ENCODE results near the gene SKAP2. TPM values are rescaled to one million over a fixed set of nuclear protein-coding genes. Genes with fewer than 3 reads are reported as not detected.

SKAP2 gene, protein sequence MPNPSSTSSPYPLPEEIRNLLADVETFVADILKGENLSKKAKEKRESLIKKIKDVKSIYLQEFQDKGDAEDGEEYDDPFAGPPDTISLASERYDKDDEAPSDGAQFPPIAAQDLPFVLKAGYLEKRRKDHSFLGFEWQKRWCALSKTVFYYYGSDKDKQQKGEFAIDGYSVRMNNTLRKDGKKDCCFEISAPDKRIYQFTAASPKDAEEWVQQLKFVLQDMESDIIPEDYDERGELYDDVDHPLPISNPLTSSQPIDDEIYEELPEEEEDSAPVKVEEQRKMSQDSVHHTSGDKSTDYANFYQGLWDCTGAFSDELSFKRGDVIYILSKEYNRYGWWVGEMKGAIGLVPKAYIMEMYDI
- 13.3 to 23.5 TPM (median 20.7 TPM) in 5 replicates for total RNA-seq (2022; extraction: Qiagen RNA extraction)

DNA sequence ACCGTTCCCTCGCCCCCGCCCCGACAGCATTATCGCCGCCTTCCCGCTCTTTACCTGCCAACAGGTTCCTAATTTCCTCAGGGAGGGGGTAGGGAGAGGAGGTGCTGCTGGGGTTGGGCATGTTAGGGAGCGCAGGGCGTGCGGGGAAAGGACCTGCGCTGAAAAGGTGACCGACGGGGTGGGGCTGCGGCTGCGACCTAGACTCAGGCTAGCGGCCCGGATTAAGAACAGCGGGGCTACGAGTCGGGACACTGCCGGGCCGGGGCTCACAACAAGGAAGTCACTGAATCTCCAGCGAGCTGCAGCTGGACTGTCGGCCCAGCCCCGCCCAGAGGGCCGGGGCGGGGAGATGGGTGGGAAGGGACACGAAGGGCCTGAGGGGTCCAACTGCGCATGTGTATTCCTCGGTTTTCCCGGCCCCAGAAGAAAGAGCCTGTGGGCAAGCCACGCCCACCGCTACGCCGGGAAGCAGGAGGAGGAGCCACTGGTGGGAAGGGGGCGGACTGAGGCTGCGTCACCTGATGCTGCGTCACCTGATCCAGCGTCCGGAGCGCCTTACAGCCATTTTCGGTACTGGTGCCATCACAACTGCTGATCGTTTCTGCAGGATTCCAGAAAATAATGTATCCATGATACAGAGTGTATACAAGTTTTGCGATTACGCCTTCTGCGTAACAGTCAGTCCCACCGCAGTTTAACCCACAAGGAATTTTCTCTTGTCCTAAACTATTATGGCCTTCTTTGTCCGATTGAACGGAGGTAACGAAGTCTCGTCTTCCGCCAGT is at the start of gene SKAP2:
Gene SKAP2, minus strand, starts transcription at position 282 of the 785 bp plus-strand sequence. Its CDS starts 161 bp downstream, at position 121.

Other genes starting within 250 kb of the SKAP2 start
- 2.6 to 3.8 TPM (median 3.6 TPM) in 5 replicates for gene HOXA1, start 231.4 kb upstream of the SKAP2 start, total RNA-seq (2022; extraction: Qiagen RNA extraction)
- 0.61 to 0.88 TPM (median 0.69 TPM) in 5 replicates for gene HOXA2, start 238.1 kb upstream of the SKAP2 start, total RNA-seq (2022; extraction: Qiagen RNA extraction)